Kasumi-1 (cell line): Measurements from ENCODE around the gene CNNM4.

Experiments used
- DNase-seq, 2 experiments: peaks; one replicate each; lab custom pipeline; 2025; lab: John Stamatoyannopoulos, UW

The CNNM4 gene

DNA sequence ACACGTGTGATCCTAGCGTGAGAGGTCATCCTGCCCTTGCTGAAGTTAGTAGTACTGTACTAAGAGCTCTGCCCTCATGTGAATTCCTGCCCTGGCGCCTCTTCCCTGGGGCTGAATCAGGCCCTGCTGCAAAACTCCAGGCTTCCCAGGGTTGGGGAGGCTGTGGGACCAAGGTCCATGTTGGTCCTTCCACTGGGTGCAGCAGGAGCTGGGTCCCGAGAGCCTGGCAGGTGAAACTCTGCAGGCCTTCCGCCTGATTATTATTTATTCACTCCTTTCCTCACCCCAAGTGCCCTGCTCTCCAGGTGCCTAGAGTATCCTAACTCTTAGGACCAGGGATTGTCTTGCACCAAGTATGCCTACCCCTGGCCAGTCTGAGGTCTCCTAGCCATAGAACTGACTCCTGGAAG is 50.1 kb downstream of the CNNM4 start:
- no peak for DNase-seq

DNA sequence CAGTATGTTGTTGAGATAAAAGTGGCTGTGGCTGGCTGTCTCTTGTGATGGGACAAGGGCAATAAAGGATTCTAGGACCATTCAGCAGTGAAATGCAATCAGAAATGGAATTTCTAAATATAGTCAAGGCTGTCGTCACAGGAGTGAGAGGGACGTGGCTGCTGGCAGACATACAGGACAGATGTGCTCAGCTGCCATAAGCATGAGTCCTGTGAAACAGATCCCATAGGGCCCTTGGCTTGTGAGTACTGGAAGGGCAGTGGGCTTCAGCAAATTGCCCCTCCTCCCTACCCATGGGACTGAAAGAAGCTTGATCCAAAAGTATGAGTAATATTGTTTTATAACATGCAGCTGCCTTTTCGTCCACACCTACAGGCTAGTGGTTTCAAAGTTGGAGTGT is 51.2 kb downstream of the CNNM4 start:
- no peak for DNase-seq

DNA sequence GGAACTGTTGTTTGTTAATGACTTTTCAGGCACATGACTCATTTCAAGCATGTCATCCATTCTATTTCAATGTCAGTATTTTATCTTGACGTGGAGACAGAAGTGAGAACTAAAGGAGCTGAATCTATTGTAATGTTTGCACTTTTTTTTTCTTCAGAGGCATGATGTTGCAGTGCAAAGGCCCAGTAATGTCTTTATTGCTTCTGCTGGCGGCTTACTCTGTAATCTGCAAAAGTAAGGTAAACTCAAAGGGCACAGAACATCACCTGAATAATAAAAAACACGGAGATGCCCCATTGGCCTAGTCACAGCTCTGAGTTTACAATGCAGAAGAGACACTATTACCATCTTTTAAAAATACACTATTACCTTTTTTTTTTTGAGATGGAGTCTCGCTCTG is 53.0 kb downstream of the CNNM4 start:
- no peak for DNase-seq

DNA sequence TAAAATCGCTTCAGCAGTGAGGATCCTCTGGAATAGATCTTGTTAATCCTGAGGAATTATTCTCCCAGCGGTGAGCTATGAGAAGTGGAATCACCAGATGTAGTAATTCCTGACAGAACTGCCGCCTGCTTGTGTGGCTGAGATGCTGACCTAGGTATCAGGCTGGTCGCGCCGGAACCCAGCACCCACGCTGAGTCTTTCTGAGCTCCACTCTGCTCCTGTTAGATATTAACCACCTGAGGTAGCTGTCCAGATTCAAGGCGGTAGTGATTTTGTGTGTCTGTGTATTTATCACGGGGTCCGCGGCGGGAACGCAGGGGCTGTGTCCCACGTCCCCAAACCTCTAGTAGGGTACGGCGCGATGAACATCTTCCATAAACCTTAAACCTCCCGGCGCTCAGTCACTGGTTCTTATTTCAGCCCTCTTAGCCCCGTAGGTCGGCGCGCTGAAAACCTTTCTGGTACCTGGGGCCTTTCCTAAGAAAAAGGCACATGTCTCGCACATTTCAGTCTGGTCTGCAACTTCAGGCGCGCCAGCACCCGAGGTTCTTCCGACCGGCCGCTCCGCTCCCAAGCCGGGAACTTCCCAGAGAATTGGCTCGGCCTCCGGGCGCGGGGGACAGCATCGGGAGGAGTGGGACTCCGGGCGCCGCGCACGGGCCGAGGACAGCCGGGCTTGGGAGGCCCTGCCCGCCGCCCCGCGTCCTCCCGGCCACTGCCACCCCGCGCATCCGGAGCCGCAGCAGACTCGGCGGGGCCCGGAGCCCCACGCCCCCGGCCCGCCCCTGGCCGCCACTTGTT is 54.8 kb downstream of the CNNM4 start:
- DNase-seq, result peak; percentile 36 to 61

DNA sequence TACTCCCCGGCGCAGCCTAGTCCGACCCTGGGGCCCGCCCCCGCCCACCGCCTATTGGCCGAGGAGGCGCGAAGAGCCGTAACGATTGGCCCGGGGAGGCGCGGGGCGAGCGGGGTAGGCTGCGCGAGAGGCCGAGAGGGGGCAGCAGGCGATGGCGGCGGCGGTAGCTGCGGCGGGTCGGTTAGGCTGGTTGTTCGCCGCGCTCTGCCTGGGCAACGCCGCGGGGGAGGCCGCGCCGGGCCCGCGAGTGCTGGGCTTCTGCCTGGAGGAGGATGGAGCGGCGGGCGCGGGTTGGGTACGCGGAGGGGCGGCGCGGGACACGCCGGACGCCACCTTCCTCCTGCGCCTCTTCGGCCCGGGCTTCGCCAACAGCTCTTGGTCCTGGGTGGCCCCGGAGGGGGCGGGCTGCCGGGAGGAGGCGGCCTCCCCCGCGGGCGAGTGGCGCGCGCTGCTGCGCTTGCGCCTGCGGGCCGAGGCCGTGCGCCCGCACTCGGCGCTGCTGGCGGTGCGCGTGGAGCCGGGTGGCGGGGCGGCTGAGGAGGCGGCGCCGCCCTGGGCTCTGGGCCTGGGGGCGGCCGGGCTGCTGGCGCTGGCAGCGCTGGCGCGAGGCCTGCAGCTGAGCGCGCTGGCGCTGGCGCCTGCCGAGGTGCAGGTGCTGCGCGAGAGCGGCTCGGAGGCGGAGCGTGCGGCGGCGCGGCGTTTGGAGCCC is 55.6 kb downstream of the CNNM4 start, which contains the start of gene CNNM3:
Gene CNNM3 (plus strand): TSS at position 142 of the 709 bp plus-strand sequence. CDS start 10 bp downstream, at position 152.
- DNase-seq, result peak; percentile 87 to 91

DNA sequence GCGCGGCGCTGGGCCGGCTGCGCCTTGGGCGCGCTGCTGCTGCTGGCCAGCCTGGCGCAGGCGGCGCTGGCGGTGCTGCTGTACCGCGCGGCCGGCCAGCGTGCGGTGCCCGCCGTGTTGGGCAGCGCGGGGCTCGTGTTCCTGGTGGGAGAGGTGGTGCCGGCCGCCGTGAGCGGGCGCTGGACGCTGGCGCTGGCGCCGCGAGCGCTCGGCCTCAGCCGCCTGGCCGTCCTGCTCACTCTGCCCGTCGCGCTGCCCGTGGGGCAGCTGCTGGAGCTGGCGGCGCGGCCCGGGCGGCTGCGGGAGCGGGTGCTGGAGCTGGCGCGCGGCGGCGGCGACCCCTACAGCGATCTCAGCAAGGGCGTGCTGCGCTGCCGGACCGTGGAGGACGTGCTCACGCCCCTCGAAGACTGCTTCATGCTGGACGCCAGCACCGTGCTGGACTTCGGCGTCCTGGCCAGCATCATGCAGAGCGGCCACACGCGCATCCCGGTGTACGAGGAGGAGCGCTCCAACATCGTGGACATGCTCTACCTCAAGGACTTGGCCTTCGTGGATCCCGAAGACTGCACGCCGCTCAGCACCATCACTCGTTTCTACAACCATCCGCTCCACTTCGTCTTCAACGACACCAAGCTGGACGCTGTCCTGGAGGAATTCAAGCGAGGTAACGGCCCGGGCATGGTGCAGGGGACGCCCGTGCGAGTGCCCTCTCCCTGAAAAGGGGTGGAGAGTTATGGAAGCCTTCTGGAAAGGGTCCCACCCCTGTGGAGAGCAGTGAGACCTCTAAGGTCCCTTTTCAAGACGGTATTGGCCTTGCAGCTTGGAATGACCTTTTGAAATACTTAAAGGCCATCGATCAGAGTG is 56.4 kb downstream of the CNNM4 start:
- DNase-seq, result peak; percentile 5 to 8

DNA sequence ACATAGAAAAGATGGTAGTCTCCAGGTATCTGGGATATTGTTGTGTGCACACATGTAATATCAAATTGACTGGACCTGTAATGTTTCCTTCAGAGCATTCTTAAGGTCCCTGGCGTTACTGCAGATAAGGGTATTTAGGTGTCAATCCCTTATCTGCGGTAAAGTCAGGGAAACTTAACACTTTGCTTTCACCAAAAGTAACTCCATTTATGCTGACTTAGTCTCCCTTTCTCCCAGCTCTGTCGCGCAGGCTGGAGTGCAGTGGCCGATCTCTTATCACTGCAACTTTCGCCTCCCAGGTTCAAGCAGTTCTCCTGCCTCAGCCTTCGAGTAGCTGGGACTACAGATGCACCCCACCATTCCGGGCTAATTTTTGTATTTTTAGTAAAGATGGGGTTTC is 57.2 kb downstream of the CNNM4 start:
- DNase-seq, result no peak

DNA sequence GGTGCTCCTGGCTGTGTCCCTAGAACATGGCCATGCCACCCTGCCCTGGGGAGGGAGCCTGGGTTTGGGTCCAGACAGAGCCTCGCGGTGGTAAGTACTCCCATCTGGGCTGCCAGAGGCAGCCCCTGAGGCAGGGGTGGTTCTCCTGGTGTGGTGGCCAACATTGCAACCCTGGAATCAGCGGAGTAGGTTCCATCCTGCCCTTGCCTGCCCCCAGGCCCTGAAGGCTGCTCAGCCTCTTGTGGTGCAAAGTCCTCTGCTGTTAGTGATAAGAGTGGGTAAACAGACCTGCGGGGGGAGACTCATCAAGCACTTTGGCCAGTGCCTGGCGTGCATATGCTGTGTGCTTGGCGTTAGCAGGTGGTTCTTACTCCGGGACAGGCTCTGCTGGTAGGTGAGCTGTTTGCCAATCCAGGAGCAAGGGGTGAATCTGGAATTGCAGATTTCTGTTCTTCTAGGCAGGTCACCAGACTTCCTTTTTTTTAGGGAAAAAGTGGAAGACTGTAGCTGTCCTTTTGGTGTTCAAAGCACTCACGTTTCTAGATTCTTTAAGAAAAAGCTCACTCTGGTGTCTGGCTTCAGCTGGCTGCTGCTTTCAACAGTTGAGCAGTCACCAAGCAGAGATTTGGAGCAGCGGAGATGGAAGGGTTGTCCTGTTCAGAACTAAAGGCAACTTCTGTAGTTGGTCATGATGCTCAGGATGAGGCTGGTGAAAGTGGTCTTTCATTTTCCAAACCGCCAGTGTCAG is 58.6 kb downstream of the CNNM4 start:
- DNase-seq, result no peak

DNA sequence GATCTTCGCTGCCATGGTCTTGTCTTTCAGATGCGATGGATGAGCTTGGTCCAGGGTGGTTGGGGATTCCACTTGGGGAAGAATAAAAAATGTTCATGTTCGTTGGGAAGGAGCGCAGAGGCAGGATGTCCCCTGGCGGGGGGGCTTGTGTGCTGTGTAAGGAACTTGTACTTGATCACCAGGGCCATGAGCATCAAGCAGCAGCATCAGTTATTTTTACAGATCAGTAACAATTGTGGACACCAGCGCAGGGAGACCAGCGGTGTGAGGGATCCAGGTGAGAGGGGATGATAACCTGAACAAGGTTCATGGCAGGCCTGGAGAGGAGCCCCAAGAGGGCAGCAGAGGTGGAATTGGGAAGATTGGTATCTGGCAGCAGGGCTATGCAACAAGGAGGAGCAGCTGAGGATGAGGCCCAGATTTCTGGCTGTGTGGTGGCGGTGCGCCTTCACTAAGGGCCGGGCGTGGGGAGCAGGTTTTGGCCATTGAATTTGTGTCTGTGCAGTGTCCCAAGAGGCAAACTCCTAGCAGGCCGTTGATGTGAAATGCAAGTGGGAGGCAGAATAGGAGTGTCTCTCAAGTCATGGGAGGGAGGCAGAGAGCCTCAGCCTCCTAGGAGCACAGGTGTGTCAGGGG is 59.3 kb downstream of the CNNM4 start:
- DNase-seq, result no peak

DNA sequence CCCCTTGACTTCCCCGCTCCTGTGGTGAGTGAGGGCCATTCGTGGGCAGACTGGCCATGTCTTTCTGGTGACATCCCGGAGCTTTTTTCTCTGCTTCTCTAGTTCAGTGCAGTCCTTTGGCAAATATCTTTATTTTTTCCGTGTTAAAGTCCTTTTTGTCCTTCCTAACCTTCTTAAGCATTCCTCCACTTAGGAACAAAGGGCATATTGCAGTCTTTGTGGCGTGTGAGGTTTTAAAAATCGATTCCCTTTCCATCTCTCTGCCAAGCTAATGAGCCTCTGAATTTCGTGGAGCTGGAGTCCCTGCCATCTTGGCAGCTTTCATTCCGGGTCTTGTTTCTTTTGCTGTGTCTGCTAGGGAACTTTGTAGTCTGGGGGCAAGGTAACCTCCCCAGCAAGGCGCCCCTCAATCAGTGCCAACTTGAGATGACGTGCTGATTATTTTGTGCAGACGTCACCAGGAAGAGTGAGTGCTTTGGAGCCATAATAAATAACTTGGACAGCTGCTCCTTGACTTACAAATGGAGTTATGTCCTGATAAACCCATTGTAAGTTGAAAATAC is 60.5 kb downstream of the CNNM4 start:
- no peak for DNase-seq

DNA sequence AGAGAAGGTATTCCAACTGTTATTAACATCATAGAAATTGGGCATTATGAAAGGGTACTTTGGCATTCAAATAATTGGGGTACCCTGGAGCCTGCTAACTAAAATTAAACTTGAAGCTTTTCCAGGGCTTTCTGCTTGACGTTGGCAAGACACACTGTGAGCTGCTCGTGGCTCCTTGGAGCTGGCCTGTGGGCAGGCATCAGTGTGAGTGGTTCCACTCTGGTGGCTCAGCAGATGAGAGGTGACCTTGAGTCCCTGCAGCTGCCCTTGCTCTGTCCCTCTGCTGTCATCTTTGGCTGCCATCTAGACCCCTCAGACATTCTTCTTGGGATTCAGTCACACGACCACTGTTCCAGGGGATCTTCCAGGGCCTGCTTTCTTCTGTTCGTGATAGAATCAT is 62.1 kb downstream of the CNNM4 start:
- no peak for DNase-seq

DNA sequence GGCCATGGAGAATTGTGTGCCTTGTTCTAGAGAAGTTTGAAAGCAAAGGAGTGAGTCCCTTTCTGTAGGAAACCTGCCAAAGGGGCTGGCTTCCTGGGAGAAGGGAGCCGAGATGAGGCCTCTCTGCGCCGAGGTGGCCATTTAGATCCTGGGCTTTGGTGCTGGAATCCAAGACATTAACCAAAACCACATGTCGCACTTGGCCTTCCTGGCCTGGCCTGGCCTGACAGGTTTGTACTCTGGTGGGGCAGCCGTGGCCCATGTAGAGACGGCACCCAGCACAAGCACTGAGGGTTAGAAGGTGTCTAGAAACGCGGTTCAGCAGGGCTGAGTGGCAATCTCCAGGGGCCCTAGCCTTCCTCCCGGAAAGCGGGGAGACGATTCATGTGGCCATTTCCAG is 62.5 kb downstream of the CNNM4 start:
- no peak for DNase-seq

DNA sequence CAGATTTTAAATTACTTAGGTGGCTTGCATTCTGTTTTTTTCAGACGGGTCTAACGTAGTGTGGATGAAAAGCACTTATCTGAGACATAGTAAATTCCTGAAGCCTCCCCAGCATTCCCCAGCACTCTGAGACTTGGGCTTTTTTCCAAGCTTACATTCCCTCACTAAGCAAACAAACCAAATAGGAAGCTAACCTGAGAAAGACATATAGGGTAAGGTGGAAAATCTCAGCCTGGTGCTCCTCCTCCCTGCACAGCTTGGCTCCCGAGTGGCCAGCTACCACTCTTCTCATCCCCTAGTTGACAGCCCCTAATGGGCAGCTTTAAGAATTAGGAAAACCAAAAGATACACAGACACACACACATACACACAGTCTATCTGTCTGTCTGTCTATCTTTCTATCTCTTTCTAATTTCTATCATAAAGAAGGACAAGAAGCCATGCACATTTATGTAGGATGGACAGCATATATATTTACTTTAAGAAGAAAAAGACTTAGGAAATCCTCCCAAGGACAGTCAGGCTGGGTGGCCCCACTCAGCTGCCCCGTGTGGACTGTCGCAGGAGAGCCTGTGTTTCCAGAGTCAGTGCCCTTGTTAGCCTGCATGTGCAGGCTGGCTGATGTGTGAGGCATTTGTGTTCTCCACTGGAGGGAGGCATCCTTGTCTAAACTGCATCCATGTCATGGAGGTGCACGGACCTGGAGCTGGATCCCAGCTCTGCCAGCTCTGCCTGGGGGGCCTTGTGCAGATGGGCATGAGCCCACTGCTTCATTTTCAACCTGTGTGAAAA is 63.6 kb downstream of the CNNM4 start:
- no peak for DNase-seq

DNA sequence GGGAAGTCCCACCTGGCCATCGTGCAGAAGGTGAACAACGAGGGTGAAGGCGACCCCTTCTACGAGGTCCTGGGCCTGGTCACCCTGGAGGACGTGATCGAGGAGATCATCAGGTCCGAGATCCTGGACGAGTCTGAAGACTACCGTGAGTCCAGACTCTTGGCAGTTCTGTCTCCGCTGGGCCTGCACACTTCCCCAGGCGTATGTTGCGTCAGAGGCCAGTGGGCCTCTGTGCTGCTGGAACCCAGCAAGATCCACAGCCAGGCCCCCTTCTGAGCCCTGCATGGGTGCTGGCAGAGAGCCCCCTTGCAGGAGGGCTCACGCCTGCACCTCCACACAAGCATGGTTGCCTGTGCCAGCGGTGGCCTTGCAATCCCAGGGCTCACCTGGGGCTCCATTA is 64.4 kb downstream of the CNNM4 start:
- no peak for DNase-seq

DNA sequence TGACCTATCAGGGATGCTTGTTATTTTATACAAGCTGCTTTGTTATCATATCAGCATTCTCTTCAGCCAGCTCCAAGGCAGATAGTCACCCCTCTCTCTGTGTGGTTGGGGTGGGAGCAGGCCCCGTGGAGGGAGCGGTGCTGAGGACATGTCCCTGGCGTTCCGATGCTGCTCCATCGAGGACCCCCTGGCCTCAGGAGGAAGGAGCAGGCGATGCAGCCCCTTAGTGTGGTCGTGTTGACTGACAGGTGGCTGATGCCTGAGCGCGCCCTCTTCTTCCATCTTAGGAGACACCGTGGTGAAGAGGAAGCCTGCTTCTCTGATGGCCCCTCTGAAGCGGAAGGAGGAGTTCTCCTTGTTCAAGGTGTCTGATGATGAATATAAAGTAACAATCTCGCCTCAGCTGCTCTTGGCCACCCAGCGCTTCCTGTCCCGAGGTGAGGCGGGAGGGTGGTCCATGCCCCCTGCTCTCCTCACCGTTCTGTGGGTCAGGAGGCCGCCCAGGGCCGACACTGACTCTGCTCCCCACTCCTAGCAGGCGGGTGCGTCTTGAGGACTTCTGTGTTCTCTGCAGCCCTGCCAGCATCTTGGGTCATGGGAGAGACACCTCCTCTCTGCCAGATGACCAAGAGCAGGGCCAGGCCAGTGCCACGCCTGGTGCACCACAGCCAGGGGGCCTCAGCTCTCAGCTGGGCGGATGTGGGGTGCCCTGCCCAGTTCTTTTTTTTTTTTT is 66.0 kb downstream of the CNNM4 start:
- DNase-seq, result no peak

DNA sequence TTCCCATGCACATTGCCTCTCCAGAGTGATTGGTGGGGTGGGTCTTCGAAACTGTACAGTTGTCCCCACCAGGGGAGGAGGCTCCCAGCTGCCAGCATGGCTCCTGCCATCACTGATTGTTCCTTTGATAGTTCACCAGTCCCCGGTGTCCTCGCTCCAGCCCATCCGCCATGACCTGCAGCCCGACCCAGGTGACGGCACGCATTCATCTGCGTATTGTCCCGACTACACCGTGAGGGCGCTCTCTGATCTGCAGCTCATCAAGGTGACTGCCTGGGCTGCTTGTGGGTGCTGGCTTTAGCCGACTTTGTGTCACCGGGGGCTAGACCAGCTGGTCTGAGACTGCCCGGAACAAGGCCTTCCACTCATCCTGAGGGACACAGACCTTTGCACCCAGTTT is 67.7 kb downstream of the CNNM4 start:
- no peak for DNase-seq

DNA sequence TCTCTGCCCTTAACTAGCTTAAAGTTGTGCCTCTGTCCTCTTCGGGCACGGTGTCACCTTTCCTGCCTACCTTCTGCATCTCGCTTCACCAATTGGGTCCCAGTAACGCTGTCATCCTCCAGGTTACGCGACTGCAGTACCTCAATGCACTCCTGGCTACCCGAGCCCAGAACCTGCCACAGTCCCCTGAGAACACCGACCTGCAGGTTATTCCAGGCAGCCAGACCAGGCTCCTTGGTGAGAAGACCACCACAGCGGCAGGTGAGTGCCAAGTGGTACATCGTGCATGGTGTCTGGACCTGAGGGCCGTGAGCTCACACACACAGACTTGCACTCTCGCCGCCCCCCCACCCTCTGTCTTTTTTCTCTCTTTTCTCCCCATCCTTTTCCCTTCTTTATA is 68.2 kb downstream of the CNNM4 start:
- DNase-seq, result no peak

DNA sequence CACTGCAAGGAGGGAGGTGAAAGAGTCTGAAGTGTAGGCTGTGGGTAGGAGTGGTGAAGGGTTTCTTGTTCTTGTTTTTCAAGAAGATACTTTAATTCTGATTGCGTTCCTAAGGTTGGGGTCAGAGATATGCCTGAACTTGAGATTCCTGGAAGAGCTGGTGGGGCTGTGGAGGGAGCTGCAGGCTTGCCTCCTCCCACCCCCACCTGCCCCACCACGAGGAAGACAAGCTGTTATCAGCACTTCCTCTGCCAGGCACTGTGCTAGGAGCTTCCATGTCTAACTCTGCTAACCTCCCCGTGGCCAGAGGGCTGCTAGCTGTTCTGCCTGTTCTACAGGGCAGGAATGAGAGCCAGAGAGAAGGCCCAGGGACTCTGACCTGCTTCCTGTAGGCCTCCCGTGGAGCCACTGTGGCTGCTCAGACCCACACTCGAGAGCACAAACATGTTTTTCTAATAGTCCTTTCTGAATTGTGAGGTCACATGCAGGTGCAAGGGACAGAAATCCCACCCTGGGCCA is 69.4 kb downstream of the CNNM4 start:
- no peak for DNase-seq

DNA sequence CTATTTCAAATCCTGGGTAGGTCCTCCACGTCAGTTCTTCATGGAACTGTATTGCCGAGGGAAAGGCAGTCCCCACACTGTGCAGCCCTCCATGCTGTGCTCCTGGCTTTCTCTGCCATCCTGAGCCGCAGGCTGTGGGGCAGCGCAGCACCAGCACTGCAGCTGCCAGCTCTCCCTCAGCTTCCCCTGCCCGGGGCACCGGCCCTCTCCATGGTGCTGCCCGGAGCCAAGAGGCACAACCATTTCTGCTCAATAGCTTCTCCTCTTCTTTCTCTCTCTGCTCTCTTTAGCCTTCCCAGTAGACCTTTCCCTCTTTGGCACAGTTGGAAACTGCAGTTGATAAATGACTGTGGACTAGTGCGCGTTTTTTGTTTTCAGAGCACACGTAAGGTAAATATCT is 71.0 kb downstream of the CNNM4 start:
- no peak for DNase-seq
